ENCODE measurements around the gene BRPF1.

The BRPF1 gene

DNA sequence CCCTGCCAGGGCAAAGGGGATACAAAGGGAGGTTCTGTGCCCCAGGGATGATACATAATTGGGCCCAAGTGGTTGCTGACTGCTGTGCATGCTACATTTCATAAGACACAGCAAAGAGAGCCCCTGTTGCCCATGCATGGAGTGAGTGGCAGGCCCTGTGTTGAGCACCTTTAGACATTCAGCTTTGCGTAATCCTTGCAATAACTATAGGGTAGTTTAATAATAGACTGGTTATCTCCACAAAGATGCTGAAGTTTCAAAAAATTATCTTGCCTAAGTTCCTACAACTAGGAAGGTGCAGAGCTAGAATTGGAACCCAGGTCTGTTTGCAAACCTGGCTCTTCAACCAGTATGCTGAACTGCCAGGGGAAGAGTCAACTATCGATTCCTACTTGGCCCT, 16.5 kb downstream of the BRPF1 start:
- Histone ChIP-seq H2AFZ (ENCODE audit: low read length) (no peak overlapping the region), H3K27ac (ENCODE audit: low read length) (no peak overlapping the region), H3K9ac (ENCODE audit: low read length) (no peak overlapping the region), H3K9me3 (replicated peaks; ENCODE audit: insufficient read depth, low read length) (no peaks in the 10 kb centered on the region), H3K4me1 (ENCODE audit: low read length) (peaks cover 6% of the 10 kb centered on the region), H3K79me2 (ENCODE audit: low read length) (peaks cover 20% of the 10 kb centered on the region), H4K20me1 (ENCODE audit: insufficient read depth, low read length) (no peaks in the 10 kb centered on the region), H3K4me3 (ENCODE audit: low read length) (no peak overlapping the region), H3K36me3 (replicated peaks; ENCODE audit: insufficient read depth, low read length) (peaks cover 8% of the 10 kb centered on the region), H3K27me3 (replicated peaks; ENCODE audit: insufficient read depth, low read length) (no peaks in the 10 kb centered on the region), H3F3A (ENCODE audit: insufficient read depth, low read length) (peaks cover 18% of the 10 kb centered on the region), H3K9me2 (replicated peaks; ENCODE audit: insufficient read depth, low read length) (no peaks in the 10 kb centered on the region), H3K4me2 (ENCODE audit: low read depth, low read length) (no peak overlapping the region)
- DNase-seq, result no peak
- TF ChIP-seq EZH2 (optimal IDR thresholded peaks at IDR 0.05; ENCODE audit: low read depth, low read length) (no peak), EZH2phosphoT487 (IDR thresholded peaks at IDR 0.05; ENCODE audit: low read length) (no peak)
- TF ChIP-seq, protein P1, sequence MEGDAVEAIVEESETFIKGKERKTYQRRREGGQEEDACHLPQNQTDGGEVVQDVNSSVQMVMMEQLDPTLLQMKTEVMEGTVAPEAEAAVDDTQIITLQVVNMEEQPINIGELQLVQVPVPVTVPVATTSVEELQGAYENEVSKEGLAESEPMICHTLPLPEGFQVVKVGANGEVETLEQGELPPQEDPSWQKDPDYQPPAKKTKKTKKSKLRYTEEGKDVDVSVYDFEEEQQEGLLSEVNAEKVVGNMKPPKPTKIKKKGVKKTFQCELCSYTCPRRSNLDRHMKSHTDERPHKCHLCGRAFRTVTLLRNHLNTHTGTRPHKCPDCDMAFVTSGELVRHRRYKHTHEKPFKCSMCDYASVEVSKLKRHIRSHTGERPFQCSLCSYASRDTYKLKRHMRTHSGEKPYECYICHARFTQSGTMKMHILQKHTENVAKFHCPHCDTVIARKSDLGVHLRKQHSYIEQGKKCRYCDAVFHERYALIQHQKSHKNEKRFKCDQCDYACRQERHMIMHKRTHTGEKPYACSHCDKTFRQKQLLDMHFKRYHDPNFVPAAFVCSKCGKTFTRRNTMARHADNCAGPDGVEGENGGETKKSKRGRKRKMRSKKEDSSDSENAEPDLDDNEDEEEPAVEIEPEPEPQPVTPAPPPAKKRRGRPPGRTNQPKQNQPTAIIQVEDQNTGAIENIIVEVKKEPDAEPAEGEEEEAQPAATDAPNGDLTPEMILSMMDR (IDR thresholded peaks at IDR 0.05; ENCODE audit: low read length), result no peak

DNA sequence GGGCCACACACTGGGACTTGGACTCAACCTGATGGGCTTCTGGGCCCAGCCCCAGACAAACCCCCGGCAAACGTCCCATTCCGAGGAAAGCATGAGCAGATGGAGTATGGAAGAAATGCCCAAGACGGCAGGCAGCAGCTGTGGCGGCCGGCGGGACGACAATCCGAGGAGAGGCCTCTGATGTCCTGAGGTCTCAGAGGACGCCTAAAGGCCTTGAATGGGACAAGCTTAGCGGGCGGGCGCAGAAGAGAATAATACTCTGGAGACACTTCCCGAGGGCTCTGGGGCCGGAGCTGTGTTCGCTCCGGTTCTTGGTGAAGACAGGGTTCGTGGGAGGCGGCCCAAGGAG, 17.7 kb downstream of the BRPF1 start:
- Histone ChIP-seq H3K4me3 (ENCODE audit: low read length) (peak overlapping the region; percentile 96), H3K4me2 (ENCODE audit: low read depth, low read length) (peak overlapping the region; percentile 92), H3K9me2 (replicated peaks; ENCODE audit: insufficient read depth, low read length) (no peaks in the 10 kb centered on the region), H3F3A (ENCODE audit: insufficient read depth, low read length) (peaks cover 18% of the 10 kb centered on the region), H3K36me3 (replicated peaks; ENCODE audit: insufficient read depth, low read length) (peaks cover 3% of the 10 kb centered on the region), H2AFZ (ENCODE audit: low read length) (peak overlapping the region; percentile 79), H3K9me3 (replicated peaks; ENCODE audit: insufficient read depth, low read length) (no peaks in the 10 kb centered on the region), H3K79me2 (ENCODE audit: low read length) (peaks cover 20% of the 10 kb centered on the region), H3K4me1 (ENCODE audit: low read length) (peaks cover 6% of the 10 kb centered on the region), H3K27ac (ENCODE audit: low read length) (peak overlapping the region; percentile 83; the same call in 1 of the 2 replicates), H3K27me3 (replicated peaks; ENCODE audit: insufficient read depth, low read length) (no peaks in the 10 kb centered on the region), H3K9ac (ENCODE audit: low read length) (peak overlapping the region; percentile 65; the same call in 1 of the 2 replicates), H4K20me1 (ENCODE audit: insufficient read depth, low read length) (no peaks in the 10 kb centered on the region)
- DNase-seq, result no peak
- no peak for TF ChIP-seq EZH2phosphoT487 (IDR thresholded peaks at IDR 0.05; ENCODE audit: low read length)
- TF ChIP-seq EZH2 (optimal IDR thresholded peaks at IDR 0.05; ENCODE audit: low read depth, low read length), result no peak
- TF ChIP-seq, protein P1 (IDR thresholded peaks at IDR 0.05; ENCODE audit: low read length), result no peak

DNA sequence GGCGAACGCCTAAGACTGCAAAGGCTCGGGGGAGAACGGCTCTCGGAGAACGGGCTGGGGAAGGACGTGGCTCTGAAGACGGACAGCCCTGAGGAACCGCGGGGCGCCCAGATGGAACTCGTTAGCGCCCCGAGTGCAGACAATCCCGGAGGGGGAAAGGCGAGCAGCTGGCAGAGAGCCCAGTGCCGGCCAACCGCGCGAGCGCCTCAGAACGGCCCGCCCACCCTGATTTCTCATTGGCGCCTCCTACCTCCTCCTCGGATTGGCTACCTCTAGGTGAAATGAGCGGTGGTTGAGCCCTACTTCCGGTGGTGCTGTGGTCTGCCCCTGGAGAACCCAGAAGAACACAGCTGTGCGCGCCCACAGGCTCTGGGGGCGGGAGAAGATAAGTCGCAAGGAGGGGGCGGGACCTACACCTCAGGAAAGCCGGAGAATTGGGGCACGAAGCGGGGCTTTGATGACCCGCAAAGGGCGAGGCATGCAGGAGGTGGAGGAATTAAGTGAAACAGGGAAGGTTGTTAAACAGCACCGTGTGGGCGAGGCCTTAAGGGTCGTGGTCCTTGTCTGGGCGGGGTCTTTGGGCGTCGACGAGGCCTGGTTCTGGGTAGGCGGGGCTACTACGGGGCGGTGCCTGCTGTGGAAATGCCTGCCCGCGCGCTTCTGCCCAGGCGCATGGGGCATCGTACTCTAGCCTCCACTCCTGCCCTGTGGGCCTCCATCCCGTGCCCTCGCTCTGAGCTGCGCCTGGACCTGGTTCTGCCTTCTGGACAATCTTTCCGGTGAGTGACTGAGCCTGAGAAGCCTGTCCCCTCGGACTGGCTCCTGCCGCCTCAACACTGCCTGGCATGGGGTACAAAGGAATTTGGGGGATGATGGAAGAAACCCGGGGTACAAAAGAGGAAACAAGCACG, 18.4 kb downstream of the BRPF1 start, which contains the start of gene OGG1:
TSS of gene OGG1 (plus strand) at position 308 of the 911 bp plus-strand sequence. CDS start at position 643, 335 bp downstream.
- peak; percentile 99 for DNase-seq
- no peaks in the 10 kb centered on the region for H3K9me2 ChIP-seq (replicated peaks; ENCODE audit: insufficient read depth, low read length)
- H2AFZ ChIP-seq (ENCODE audit: low read length), result peak within 1 kb of the TSS; percentile 99
- peaks cover 6% of the 10 kb centered on the region for H3K4me1 ChIP-seq (ENCODE audit: low read length)
- H3K9me3 ChIP-seq (replicated peaks; ENCODE audit: insufficient read depth, low read length), result no peaks in the 10 kb centered on the region
- peak within 1 kb of the TSS; percentile 77 for H3K9ac ChIP-seq (ENCODE audit: low read length)
- peaks cover 20% of the 10 kb centered on the region for H3K79me2 ChIP-seq (ENCODE audit: low read length)
- H4K20me1 ChIP-seq (ENCODE audit: insufficient read depth, low read length), result no peaks in the 10 kb centered on the region
- TF ChIP-seq EZH2phosphoT487 (IDR thresholded peaks at IDR 0.05; ENCODE audit: low read length) (no peak), EZH2 (optimal IDR thresholded peaks at IDR 0.05; ENCODE audit: low read depth, low read length) (no peak)
- TF ChIP-seq, protein P1 (IDR thresholded peaks at IDR 0.05; ENCODE audit: low read length), result no peak; the same call in 1 of the 2 replicates
- H3F3A ChIP-seq (ENCODE audit: insufficient read depth, low read length), result peaks cover 18% of the 10 kb centered on the region
- H3K36me3 ChIP-seq (replicated peaks; ENCODE audit: insufficient read depth, low read length), result peaks cover 3% of the 10 kb centered on the region
- peak within 1 kb of the TSS; percentile 96 for H3K4me3 ChIP-seq (ENCODE audit: low read length)
- peak within 1 kb of the TSS; percentile 99 for H3K4me2 ChIP-seq (ENCODE audit: low read depth, low read length)
- peak within 1 kb of the TSS; percentile 83 for H3K27ac ChIP-seq (ENCODE audit: low read length)
- H3K27me3 ChIP-seq (replicated peaks; ENCODE audit: insufficient read depth, low read length), result no peaks in the 10 kb centered on the region
